GM21367 (cell line): ENCODE measurements around the gene C3orf80.
"Not testable (repeated sequence)": the region's sequence is repeated elsewhere in the genome, so short reads cannot be mapped to it uniquely, and the experiment has no call there.

Experiments used
- ATAC-seq: cut with Tn5 transposase; IDR thresholded peaks from one replicate; pipeline ENCODE4 v1.9.1; 2021; ENCODE audit not compliant: unreplicated experiment

Gene C3orf80

DNA sequence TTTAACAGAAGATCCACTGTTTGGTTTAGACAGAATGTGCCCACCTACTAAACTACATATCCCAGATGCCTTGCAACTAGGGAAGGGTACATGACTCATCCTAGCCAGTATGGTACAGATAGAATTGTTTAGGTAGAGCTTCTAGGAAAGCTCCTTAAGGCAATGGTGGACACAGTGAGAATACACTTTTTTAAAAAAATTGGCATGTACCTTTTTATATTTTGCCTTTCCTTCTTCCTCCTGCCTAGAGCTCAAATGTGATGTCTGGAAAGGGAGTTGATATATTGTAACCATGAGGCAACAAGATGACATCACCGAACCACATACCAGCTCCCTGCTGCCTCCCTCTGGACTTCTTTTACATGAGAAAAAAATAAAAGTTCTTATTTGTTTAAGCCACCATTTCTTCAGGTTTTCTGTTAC is 14.4 kb upstream of the C3orf80 start:
- ATAC-seq = no peak

DNA sequence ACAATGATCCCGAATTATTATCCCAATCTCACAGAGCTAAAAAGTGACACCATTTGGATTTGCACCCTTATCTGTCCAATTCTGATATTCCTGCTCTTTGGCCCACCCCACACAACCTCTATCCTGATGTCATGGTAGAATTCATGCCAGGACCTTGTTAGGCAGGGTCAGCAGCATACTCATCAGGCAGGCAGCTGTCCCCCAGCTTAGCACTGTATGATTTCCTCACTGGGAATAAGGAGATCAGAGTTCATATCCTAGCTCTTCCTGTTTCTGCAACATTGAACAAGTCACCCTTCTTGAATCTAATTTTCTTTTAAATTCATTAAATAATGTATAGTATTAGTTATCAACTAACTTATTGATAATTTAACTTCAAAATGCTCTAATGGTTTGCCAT is 12.0 kb upstream of the C3orf80 start:
- ATAC-seq = no peak

DNA sequence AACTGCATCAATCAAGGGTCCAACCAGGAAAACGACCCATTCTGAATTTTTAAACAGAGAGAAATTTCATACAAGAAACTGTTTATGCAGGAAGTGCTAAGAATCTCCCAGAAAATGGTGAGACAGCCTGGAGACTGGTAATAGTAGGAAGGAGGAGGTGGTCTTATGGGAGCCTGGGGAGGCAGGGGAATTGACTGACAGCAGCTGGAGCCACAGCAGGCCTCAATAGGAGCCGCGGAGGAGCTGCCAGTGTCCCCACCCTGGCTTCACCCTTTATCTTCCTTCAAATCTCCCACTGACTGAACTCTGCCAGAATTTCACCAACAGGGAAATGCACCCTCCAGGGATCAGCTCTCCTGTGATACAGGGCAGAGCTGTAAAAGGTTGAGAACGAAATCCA is 7.5 kb upstream of the C3orf80 start:
- ATAC-seq = no peak

GRCh38 chr3:160218136-160218535 is 7.1 kb upstream of the C3orf80 start:
- ATAC-seq = no peak

DNA sequence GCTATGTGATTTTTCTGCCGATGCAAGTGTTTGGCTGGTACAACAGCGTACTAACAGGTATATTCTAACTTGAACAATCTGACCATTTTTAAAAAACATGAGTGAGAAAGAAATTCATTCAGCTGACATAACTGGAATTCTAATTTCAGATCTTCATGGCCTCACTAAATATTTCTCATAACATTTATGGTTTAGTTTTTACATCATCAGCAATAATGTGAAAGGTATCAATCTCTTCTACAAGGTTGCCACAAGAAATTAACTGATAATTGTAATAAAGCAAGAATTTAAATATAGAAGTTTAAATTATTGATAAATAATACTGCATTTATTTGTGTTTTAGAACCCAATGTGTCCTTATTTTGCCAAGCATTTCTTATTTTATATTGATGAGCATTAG is 5.2 kb upstream of the C3orf80 start:
- ATAC-seq = no peak

GRCh38 chr3:160221019-160221418 is 4.2 kb upstream of the C3orf80 start:
- ATAC-seq = no peak

GRCh38 chr3:160224256-160224655 is 966 bp upstream of the C3orf80 start:
- ATAC-seq = no peak

DNA sequence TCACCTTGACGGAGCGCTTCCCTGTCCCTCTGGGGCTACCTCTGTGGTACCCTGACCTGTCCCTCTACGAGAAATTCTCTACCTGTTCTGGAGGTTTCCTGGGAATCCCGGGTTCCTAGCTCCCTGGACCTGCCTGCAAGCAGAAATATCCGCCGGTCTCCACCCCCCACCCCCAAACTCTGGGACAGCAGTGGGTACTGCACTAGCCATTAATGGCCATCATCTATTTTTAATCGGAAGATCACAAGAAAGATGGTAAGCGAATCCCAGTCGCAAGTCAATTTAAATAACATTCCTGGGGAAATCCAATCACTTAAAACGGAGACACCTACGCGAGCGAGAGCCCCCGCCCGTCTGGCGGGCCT is 429 bp upstream of the C3orf80 start:
- ATAC-seq = no peak

- peak; percentile 8 for ATAC-seq
Observed at GRCh38 chr3:160226026-160226907, 1.0 kb downstream of the C3orf80 start.

- no peak for ATAC-seq
Observed at GRCh38 chr3:160227419-160227818, 2.2 kb downstream of the C3orf80 start.

- ATAC-seq = no peak
Observed at GRCh38 chr3:160232014-160232413, 6.8 kb downstream of the C3orf80 start.

- not testable (repeated sequence) for ATAC-seq
Observed at GRCh38 chr3:160240719-160241118, 15.5 kb downstream of the C3orf80 start.

DNA sequence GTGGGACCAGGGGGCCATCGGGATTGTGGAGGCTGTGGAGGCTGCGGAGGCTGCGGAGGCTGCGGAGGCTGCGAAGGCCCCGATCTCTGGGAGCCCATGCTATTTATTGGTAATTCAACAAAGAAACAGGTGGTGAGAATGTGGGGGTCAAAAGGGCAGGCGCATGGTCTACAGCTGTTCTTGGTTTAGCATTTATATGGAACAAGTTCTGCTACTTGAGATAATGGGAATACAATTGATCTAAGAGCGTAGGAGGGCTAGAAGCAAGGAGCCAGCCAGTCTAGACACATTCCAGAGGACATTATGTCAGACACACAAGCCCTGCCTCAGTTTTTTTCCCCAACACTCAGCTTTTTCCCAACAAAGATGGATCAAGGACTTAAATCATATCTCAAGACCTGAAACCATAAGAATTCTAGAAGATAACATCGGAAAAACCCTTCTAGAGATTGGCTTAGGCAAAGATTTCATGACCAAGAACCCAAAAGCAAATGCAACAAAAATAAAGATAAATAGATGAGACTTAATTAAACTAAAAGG is 20.1 kb downstream of the C3orf80 start:
- ATAC-seq = no peak

- no peak for ATAC-seq
Observed at GRCh38 chr3:160247766-160248165, 22.5 kb downstream of the C3orf80 start.

GRCh38 chr3:160253298-160253697 is 28.1 kb downstream of the C3orf80 start:
- no peak for ATAC-seq

- no peak for ATAC-seq
Observed at GRCh38 chr3:160257606-160258005, 32.4 kb downstream of the C3orf80 start.

DNA sequence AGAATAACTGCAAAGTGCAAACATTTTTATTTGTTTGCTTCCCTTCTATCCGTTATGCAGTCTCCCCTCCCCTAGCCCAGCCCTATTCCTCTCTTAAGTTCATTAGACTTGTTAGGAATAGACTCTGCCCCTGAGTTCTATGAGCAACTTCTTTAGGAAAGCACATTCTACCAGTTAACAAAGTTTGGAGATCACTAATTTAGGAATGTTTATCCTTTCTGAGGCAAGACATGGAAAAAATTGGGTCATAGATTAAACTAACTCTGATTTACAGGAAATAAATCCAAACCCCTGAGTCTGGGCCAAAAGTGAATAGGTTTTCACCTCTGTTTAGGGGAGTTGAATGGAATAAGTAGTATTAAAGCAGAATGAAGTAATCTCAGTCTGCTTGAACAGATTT is 34.4 kb downstream of the C3orf80 start:
- ATAC-seq = no peak

DNA sequence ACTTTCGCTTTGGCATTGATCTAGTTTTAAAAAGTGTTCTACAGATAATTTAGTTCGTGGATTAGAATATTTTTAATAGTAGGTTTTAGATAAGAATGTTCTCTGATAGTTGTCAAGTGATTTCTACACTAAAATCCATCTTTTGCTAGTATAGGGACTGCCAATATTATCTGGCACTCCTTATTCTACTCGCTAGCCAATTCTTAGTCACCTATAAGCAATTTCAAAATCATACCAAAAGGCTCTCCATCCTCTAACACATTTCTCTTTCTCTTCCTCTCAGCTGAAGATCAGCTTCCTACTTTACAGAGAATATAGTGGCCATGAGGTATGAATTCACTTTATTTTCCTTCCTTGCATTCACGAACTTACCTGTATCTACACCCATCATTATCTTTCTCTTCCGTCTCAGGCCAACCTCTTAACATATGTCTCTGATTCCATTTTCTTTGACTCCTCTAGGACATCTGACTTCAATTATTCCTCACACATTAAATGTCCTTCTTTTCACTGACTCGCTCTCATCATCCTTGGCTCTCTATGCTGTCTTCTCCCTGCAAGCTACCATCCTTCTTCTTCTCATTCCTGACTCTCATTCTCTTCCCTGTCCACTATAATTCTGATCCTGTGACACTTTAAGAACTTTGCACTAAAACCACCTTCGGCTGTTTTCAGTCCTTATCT is 35.5 kb downstream of the C3orf80 start:
- no peak for ATAC-seq

DNA sequence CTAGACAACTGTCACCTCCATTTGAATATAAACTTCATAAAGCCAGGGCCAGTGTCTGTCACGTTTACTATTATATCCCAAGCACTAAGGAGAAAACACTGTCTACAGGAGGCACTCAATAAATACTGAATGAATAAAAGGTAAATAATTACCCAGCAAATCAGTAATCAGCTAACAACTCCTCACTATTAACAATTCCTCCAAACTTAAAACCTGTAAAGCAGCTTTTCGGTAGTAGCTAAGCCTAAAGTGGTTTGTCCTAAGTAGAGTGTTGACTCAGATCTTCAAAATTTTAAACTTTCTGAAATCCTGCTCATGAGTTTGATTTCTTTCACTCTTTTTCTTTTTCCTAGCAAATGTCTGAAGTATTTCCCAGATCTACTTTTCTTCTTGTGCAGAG is 39.9 kb downstream of the C3orf80 start:
- no peak for ATAC-seq
